EH (cell line): ENCODE data around the gene SUSD6.
A peak's percentile ranks its signal among the peaks of the same experiment; 100 is the strongest.
"Not testable (repeated sequence)": the region's sequence is repeated elsewhere in the genome, so short reads cannot be mapped to it uniquely, and the experiment has no call there.

Source experiments
- DNase-seq: peaks from one replicate; pipeline ENCODE4 v3.0.0-alpha.2; 2015; ENCODE audit warnings: low read depth

Gene SUSD6

DNA sequence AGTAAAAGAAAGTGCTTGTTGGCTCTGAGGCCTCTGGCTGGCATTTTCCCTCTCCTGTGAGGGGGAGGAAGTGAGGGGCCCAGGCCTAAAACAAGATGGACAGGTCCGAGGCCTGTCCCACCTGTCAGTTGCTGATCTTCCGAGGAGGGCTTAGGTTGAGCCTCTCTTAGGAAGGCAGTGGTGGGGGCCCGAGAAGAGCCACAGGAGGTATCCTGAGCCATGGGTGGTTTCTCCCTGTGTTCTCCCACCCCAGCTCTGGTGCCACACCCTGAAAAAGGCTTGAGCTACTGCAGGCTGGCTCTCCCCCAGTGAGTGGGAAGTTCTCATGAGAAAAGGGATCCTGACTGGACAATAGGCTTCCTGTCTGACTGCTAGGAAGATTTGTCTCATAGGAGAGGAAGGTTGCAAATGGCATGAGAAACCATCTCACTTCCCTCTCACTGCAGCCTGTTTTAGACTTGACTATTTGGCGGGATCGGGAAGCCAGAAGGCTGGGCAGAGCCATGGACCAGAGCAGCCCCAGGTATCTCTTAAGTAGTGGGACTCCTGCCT is 83.4 kb downstream of the SUSD6 start:
- no peak for DNase-seq

DNA sequence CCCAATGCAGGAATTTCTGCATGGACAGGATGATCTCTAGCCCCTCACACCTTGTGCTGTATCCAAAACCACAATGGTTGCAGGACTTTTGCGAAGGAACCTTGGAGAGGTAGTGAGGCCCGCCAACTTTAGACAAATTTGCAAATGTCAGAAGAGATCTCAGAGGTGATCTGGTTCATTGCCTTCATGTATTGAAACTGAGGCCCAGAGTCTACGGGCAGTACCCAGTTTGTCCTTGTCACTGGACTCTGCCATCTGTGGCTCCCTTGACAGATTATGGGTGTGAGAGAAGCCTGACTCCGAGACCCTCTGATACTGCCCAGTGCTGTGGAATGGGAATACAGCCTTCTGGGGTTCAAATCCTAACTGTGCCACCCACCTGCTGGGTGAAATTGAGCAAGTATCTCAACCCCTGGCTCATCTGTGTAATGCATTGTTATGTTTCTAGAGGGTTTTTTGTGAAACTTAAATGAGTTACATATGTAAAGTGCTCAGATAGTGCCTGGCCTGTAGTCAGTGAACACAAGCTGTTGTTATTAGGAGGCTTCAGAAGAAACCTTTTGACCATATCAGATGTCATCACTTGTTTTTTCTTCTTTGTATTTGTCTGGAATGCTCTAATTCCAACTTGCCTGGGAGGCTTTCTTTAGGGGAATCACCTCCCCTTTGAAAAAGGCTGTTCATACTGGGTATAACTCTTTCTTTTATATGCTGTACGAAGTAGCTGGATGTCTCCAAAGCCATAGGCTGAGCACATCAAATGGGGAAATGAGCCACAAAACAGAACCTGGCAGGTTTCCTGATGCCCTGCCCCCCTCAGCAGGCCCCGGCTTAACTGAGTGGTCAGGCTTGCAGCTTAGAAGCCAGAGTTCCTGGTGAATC is 84.2 kb downstream of the SUSD6 start:
- DNase-seq = peak; percentile 49

DNA sequence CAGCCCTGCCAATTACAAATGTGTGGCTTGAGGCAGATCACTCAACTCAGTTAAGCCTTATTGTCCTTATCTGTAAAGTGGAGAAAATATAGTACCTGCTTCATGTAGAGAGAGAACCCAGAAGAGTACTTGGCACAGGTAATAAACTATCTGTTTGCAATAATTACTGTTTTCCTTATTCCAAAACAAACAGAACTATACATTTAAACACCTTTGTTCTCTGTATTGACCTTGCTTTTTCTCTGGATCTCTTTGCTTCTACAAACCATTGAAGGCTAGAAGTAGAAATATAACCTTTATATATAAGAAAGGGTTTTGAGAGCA is 84.8 kb downstream of the SUSD6 start:
- no peak for DNase-seq

DNA sequence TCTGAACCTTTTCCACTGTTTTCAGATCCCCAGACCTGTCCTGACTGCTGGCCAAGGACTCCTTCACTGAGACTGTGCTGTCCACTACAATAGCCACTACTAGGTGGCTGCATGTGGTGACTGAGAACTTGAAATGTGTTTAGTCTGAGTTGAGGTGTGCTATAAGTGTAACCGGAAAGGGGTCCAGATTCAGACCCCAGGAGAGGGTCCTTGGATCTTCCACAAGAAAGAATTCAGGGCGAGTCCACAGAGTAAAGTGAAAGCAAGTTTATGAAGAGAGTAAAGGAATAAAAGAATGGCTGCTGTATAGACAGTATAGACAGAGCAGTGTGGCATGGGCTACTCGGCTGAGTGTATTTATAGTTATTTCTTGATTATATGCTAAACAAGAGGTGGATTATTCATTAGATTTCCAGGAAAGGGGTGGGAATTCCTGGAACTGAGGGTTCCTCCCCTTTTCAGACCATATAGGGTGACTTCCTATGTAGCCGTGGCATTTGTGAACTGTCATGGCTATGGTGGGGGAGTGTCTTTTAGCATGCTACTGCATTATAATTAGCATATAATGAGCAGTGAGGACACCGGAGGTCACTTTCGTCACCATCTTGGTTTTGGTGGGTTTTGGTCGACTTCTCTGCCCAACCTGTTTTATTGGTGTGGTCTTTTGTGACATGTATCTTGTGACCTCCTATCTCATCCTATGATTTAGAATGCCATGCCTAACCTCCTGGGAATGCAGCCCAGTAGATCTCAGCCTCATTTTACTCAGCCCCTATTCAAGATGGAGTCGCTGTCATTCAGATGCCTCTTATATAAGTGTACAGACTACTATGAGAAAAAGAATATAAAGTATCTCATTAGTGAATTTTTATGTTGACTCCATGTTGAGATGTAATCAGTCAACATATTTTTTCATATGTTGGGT is 85.5 kb downstream of the SUSD6 start:
- DNase-seq = peak; percentile 48

DNA sequence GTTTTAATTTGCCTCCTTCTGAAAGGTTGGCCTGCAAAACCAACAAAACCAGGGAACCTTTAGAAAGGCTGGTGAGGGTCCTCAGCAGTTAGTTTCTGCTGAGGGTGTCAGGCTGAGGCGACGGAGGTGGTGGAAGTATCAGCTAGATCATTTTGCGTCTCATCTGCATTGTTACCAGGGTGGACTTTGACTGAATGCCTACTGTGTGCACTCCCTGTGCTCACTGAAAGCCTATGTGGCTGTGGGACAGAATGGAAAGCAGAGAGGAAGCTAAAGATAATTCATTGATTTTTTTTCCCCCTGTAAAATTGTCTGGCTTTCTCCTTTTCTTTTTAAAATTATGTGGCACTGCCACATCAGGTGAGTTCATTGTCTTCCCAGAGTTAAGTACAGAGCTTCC is 87.2 kb downstream of the SUSD6 start:
- DNase-seq = no peak

DNA sequence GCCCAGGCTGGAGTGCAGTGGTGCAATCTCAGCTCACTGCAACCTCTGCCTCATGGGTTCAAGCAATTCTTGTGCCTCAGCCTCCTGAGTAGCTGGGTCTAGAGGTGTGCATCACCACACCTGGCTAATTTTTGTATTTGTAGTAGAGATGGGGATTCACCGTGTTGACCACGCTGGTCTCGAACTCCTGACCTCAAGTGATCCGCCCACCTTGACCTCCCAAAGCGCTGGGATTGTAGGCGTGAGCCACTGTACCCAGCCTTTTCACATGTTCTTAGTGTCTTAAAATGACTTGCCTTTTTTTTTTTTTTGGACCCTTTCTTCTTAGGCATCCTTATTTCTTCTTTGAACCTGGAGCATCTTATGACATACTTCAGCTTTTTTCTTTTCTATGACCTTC is 87.8 kb downstream of the SUSD6 start:
- not testable (repeated sequence) for DNase-seq

DNA sequence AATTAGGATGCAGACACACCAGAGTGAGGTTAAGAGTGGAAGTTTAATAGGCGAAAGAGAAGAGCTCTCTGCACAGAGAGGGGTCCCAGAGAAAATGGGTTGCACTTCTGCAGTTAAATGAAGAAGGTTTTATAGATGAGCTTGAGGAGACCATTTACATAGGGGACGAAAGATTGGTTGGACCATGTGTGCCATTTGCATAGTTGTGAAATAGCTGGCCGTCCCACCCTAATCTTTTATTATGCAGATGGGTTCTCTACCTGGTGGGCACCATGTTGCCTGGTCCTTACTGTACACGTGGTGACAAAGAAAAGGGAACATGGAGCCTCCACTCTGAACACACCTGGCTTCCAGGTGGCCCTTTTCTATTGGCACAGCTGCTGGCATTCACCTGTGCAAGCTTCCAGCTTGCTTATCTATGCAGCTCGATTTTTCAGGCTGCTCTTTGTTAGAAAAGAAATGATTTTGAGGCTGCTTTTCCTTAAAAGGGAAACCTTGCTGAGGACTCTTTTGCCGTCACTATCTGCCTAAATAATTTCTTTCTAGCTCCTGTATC is 88.4 kb downstream of the SUSD6 start:
- no peak for DNase-seq

DNA sequence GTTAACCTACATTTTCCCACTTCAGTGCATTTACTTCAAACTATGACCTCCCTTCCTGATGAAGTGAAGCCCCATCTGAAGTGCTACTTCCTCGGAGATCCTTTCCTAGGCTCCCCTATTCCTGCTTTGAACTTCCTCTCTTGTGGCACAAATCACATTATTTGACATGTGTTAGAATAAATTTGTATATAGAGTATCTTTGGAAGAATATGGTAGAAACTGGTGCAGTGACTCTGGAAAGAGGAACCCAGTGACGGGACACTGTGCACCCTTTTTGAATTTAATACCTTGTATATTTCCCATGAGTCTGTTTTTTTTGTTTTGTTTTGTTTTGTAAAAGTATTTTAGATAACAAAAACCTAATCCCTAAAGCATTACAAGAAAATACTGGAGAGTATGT is 89.2 kb downstream of the SUSD6 start:
- no peak for DNase-seq

DNA sequence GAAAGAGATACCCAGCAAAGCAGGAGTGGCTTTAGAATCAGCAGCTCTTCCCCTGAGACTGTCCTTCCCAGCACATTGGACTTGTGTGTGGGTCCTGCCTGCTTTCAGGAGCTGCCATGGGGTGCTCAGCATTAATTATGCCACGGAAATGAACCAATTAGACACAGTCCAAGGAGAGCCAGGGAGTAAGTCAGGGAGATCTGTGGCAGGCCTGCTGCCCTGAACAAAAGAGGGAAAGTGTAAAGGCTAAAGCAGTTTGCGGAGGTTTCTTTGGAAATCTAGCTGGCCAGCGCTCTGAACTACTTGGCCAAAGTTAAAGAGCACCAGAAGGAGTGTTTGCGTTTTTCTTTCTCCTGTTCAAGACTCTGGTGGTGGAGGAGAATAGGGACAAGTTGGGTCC is 89.9 kb downstream of the SUSD6 start:
- DNase-seq = no peak

DNA sequence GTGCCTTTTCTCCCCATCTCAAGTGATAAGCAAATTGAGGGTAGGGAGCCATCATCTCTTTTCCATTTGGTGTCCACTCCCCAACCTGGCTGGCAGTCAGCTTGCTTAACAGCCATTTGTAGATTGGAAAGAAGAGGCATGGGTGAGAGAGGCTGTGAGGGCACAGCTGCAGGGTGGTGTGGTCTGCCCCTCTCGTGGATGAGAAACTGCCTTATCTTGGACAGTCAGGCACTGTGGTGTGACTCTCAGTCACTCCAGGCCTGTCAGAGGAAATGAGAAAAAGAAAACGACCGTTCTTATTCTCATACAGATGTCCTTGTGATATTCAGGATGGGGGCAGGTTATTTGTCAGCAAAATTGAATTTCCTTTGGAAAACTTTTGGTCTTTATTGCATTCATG is 90.5 kb downstream of the SUSD6 start:
- DNase-seq = no peak

DNA sequence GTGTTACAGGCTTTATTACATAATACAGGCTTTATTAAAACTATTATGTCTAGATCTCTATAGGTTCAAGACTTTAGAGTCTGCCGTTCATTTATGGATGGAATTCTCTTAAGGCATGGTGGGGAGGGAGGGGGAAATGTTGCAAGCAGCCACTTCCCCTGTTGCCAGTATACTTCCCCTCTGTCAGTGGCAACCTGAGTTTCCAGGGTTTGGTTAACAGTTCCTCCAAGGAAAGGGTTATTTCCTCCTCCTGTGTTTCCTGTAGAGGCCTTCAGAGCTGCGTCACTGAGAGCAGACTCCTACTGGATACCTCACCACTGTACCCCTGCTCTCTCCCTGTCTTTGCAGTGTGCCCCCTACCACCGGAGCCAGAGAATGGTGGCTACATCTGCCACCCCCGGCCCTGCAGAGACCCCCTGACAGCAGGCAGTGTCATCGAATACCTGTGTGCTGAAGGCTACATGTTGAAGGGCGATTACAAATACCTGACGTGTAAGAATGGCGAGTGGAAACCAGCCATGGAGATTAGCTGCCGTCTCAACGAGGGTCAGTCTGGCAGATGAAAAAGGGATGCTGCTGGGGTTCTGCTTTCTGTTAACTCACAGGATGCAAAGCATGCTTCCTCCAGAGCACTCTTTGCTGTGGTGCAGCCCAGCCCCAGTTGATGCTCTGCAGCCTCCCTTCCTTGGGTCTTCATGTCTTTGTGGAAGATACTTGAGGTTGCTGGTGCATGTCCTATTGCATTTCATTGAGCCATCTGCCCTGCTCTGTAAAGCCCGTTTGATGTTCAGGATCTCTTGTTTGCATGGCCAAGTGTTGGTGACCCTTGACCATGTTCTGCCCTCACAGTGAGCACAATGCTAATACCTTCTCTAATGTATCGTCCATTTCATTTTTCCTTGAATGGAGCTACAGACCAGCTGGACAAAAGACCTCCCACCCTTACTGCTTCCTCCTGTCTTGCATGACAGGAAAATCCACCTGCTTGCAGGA is 91.9 kb downstream of the SUSD6 start:
- DNase-seq = no peak

DNA sequence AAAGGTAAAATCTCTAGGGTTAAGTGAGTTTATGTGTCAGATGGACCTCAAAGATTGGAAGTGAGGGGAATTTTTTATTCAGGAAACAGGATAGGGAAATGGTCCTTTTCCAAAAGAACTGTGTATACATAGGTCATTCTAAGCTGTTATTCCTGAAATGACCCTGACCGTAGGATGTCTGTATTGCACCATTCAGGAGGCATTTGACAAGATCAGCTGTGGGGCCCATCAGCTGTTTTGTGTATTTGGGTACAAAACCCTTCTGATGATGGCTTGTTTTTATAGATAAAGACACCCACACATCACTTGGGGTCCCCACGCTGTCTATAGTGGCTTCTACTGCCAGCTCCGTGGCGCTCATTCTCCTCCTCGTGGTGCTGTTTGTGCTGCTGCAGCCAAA is 92.9 kb downstream of the SUSD6 start:
- no peak for DNase-seq

DNA sequence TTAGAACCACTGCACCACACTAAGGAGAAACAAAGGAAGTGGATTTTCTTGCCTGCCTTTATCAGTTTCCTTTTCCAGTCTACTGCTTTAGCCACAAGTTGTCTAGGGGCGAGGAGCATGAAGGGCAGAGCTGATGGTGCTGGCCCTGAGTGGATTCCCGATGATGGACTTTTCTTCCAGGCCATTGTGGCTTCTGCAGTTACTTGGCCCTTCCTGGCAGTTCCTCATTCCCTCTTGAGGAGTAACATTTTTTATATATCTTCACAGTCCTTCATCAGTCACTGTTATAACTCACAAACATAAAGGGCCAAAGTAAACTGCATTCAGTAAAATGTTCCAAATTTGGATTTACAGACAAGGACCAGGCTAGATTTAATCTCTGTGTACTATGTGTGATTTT is 94.3 kb downstream of the SUSD6 start:
- DNase-seq = no peak

DNA sequence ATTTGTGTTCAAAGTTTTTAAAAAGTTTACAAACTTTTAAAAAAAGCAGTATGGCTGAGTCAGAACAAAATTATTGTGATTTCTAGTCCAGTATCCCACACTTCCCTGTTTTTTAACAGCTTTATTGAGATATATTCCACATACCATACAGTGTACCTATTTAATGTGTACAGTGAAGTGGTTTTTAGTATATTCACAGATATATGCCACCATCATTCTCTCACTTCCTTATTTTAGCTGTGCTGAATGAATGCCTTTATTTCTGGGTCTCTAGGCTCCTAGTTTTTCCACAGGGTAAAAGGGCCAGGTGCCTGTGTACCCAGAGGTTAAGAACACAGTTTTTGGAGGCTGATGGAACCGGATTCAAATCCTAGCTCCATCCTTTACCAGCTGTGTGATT is 96.7 kb downstream of the SUSD6 start:
- no peak for DNase-seq

DNA sequence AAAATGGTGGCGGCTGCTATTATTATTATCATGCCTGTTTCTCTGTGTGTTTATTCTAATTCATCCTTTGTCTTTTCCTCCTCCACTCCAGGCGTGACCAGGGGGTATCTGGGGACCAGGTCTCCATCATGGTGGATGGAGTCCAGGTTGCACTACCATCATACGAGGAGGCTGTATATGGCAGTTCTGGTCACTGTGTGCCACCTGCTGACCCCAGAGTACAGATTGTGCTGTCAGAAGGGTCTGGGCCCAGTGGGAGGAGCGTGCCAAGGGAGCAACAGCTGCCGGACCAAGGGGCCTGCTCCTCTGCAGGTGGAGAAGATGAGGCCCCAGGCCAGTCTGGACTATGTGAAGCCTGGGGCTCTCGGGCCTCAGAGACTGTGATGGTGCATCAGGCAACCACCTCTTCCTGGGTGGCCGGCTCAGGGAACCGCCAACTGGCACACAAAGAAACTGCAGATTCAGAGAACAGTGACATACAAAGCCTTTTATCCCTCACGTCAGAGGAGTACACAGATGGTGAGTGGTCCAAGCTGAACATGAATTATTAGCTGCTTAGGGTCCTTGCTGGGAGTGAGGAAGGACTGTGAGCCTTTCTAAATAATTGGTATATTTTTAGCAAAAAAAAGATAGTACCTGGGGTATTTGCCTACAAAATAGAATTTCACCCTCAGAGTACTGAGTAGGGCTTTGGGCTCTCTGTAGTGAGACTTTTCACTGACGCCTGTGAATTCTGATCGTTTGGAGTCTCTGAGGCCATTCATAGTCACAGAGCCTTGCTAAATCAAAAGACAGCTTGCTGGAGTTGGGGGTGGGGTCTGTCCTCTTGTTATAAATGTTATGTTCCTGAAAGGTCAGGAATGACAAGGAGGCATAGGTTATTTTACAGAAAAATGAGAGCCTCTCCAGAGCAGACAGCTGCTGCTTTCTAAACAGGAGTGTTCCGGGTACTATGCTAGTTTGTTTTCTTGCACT is 97.5 kb downstream of the SUSD6 start:
- peak; percentile 24 for DNase-seq

DNA sequence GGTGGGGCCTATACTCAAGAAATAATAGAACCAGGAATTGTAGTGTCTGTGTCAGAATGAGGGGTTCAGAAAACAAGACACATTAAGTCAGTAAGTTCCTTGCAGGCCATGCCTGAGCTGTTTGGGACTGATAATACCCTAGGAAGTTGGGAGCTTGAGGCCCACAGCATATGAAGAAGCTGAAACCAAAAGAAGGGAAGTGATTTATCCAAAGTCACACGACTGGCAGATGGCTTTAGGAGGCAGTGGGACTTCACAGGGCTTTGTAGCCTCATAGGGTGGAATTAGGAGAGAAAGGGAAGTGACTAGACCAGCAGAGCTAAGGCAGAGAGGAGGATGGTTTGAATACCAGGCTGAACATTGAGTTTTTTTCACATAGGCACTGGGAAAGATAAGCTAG is 99.0 kb downstream of the SUSD6 start:
- DNase-seq = no peak

DNA sequence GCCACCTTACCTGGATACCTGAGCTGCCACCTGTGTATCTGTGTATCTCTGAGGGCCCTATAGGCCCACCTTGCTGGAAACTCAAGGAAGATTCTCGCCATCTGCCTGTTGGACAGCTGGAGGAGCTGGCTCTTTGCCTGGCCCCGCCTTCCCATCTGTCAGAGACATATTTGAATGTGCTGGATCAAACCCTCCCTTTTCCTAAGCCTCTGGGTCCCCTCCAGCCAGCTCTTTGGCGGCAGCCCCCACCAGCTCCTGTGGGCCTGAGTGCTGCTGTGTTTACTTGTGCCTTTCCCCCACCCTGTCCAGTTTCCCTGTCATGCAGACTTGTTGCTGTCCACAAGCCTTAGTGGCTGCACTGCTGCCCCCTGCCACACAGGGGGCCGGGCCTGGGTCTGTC is 99.7 kb downstream of the SUSD6 start:
- DNase-seq = no peak

DNA sequence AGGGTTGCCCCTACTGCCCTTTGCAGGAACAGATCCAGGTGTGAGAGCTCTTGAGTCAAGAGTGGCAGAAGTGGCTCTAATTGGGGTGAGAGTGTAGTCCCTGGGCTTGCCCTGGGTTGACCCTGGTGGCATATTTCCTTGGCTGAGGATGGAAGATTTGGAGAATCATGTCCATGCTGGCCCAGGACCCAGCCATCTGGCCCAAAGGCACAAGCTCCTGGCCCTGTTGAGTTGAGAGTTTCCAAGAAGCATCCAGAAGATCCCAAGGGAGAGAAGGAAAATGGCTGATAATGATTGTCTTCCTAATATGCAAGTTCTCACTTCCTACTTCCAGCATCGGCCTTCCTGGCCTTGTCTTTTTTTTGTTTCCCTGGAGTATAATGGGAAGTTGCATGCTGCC is 100.1 kb downstream of the SUSD6 start:
- DNase-seq = no peak

DNA sequence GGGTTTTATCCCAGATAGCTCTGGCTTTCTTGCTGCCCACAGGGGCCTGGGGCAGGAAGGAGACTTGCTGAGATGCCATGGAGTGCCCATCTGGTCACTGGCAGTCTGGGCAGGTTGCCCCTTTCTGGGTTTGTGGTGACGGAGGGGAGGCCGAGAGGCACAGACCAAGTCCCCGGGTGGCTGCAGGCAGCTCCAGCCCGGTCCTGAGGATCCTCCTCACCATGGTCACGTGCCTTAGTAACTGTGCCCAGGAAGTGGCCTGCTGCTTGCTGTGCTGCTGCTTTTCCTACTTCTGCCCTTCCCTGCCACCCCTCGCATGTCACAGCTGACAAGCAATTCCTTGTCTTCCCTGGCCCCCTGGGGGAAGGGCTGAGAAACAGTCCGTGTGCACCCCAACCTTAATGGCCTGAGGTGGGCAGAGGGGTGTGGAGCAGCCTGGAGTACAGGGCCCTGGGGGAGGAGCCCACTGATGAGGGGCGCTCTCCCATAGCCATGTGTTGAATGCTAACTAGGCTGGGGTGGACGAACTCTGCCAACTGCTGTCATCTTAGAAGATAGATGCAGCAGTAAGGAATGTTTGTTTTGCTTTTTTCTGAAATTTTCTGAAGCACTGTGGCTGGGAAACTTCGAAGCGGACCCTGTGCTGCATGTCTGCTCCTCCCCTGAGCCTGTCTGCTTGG is 100.6 kb downstream of the SUSD6 start:
- no peak for DNase-seq
